H1 (cell line): ENCODE results near the gene ADGRB2. TPM values are rescaled to one million over a fixed set of nuclear protein-coding genes. Genes with fewer than 3 reads are reported as not detected.
A peak's percentile ranks its signal among the peaks of the same experiment; 100 is the strongest.

ENCODE experiments used
- CTBP2 ChIP-seq: IDR thresholded peaks from 2 replicates; pipeline ENCODE4 v1.7.0; 2011; ENCODE audit warnings: borderline replicate concordance, mild to moderate bottlenecking, moderate library complexity, mixed read lengths, low read length; ENCODE audit not compliant: insufficient read depth, insufficient read length
- EZH2 ChIP-seq: fragments of 200-600 bp; sonication (generic); IDR thresholded peaks from 2 replicates; pipeline ENCODE4 v1.7.1; 2012; ENCODE audit warnings: low read depth, mild to moderate bottlenecking, moderate library complexity, low read length, inconsistent platforms; ENCODE audit not compliant: severe bottlenecking
- GTF2F1 ChIP-seq: IDR thresholded peaks from 2 replicates; pipeline ENCODE4 v1.6.1; 2012; ENCODE audit warnings: low read depth, low read length, improper control_type of control experiment, borderline replicate concordance
- JUND ChIP-seq: IDR thresholded peaks from 2 replicates; pipeline ENCODE4 v1.6.1; 2011; ENCODE audit warnings: mild to moderate bottlenecking, improper control_type of control experiment, low read length
- NRF1 ChIP-seq: IDR thresholded peaks from 2 replicates; pipeline ENCODE4 v1.6.1; 2011; ENCODE audit warnings: mild to moderate bottlenecking, low read depth, low read length, improper control_type of control experiment
- RNF2 ChIP-seq: fragments of 200-900, 300-1000 bp; sonication (generic); IDR thresholded peaks from 2 replicates; pipeline ENCODE4 v1.7.1; 2016; ENCODE audit warnings: borderline replicate concordance, low read depth, mild to moderate bottlenecking, antibody characterized with exemption, low read length; ENCODE audit not compliant: poor library complexity, severe bottlenecking; ENCODE audit errors: missing control alignments
- SRF ChIP-seq: IDR thresholded peaks from 2 replicates; pipeline ENCODE4 v1.6.1; 2011; ENCODE audit warnings: mild to moderate bottlenecking, low read depth, low read length, moderate library complexity
- TAF7 ChIP-seq: optimal IDR thresholded peaks from 2 replicates; pipeline ENCODE3; 2011; ENCODE audit warnings: low read depth, mild to moderate bottlenecking, inconsistent platforms, low read length, moderate library complexity, borderline replicate concordance
- ZNF274 ChIP-seq: IDR thresholded peaks from 2 replicates; pipeline ENCODE4 v1.7.0; 2012; ENCODE audit warnings: low read length, borderline replicate concordance; ENCODE audit errors: extremely low read depth
- polyA plus RNA-seq, 7 experiments: library from polyadenylated mRNA; depleted of rRNA in 3 of 7; stranded (reverse) in 5 of 7; unstranded in 2 of 7; fragments of >200 nt in 5 of 7; fragments of 200-250 nt in 2 of 7; gene quantifications; 1 replicate in 5 of 7; 2 replicates in 1 of 7; 4 replicates in 1 of 7; pipeline versions ENCODE4 v1.2.1 to v1.2.3, GENCODE V29; 2011 to 2013; ENCODE audit warnings: missing spikeins in 2 of 7, mixed read lengths in 2 of 7
- total RNA-seq: library from RNA; stranded (reverse); fragmentation: NEBNext Ultra II Directional; extraction: Animal tissue kit (Norgen Biotek cat#: 25700); gene quantifications from 2 replicates; pipeline ENCODE4 v1.2.1, GENCODE V29; 2021
- TF ChIP-seq, protein P1 (sequence below): IDR thresholded peaks from 2 replicates; pipeline ENCODE4 v1.6.1; 2012; ENCODE audit warnings: inconsistent platforms

ADGRB2 gene
- total and polyA plus RNA-seq, 2 of the 8 experiments (the other 6 are each of a cell fraction or from before 2014, with no cell fraction given): 15.6 to 26.2 TPM

DNA sequence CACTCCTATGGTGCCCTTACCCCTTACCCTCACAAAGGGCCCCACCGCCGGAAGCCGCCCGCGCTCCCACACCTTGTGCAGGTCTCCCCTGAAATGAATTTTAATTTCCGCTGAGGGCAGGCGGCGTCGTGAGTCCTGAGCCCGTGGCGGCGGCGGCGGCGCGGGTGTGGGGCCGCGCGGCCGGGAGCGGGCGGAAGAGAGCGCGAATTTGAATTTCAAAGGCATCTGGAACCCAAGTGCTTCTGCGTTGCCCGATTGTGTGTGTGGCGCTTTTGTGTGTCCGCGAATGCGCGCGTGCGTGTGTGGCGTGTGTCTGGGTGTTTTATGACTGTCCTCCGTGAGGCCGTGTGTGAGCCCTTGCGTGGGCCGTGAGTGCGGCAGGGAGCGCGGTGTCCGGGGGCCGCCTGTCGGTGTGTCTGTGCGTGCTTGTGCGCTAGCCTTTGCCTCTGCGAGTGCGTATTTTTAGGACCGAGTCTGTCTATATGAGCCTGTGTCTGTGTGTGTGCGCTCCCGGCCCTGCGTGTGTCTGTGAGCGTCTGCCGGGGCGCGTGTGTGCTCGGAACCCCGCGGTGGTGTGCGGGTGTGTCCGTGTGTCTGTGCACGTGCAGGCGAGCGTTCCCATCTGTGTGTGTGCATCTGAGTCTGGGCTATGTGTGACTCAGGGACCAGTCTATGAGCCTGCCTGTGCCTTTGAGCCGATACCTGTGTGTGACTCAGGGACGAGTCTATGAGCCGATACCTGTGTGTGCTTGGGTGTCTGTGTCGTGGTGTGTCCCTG lies 7.9 kb upstream of the ADGRB2 start (continued):
- TF ChIP-seq RNF2 (peak; percentile 19), GTF2F1 (no peak), TAF7 (no peak), EZH2 (peak; percentile 90), ZNF274 (no peak), CTBP2 (no peak), JUND (no peak), NRF1 (no peak), SRF (no peak)
- TF ChIP-seq, protein P1, sequence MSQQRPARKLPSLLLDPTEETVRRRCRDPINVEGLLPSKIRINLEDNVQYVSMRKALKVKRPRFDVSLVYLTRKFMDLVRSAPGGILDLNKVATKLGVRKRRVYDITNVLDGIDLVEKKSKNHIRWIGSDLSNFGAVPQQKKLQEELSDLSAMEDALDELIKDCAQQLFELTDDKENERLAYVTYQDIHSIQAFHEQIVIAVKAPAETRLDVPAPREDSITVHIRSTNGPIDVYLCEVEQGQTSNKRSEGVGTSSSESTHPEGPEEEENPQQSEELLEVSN: peak; percentile 61
